K562 (cell line): ENCODE results near the gene DIP2B. TPM values are rescaled to one million over a fixed set of nuclear protein-coding genes. Genes with fewer than 3 reads are reported as not detected.

Source experiments
- ATAC-seq: fragments of 200-7000 bp; cut with Tn5 transposase; 3 replicates; pipeline ENCODE4 v1.9.1; 2020; ENCODE audit warnings: moderate library complexity
- BruUV-seq: library from RNA; stranded (reverse); fragments of 400-500 nt; replicated peaks from 2 replicates; lab custom pipeline; 2021; lab: Mats Ljungman, UMichigan
- CTCF ChIA-PET: fragments of 300-600 bp; formaldehyde crosslinking; extraction: SDS; loops from one replicate; lab custom pipeline; 2021; ENCODE audit warnings: low intra/inter-chr PET ratio; lab: Yijun Ruan, JAX
- POLR2A ChIA-PET: fragments of 300-600, 350-650 bp; sonication (Branson Sonifier 250); formaldehyde crosslinking; extraction: SDS; loops from one replicate; lab custom pipeline; 2021; ENCODE audit warnings: antibody characterized with exemption, inconsistent platforms; lab: Yijun Ruan, JAX
- DNase-seq, 4 experiments: peaks; one replicate each; pipeline versions ENCODE4 v3.0.0 to v3.0.0-alpha.2; 2011 to 2018; ENCODE audit warnings: low spot score in 3 of 4, mixed read lengths in 3 of 4; ENCODE audit errors: extremely low read depth in 1 of 4
- FAIRE-seq: peaks from 2 replicates; lab custom pipeline; 2011; peaks lifted over from hg19 to GRCh38; lab: Jason Lieb, UNC
- H2AFZ ChIP-seq: 2 replicates; pipeline ENCODE4 v1.6.0; 2011; ENCODE audit warnings: low read depth, low read length, control low read depth, inconsistent platforms
- H3K27ac ChIP-seq: fragments of 200-600 bp; 3 replicates; pipeline ENCODE4 v1.8.0; 2011; ENCODE audit warnings: low read depth, mild to moderate bottlenecking, control low read depth, inconsistent platforms, low read length, moderate library complexity, mixed read lengths; ENCODE audit errors: extremely low read depth
- H3K27me3 ChIP-seq, 2 experiments: fragments of 300-600 bp in 1 of 2; 2 replicates in 1 of 2; 3 replicates in 1 of 2; pipeline versions ENCODE4 v1.6.0 to v1.8.0; 2011; ENCODE audit warnings: inconsistent platforms in 2 of 2, low read length in 2 of 2, mild to moderate bottlenecking in 1 of 2, mixed read lengths in 1 of 2, moderate library complexity in 1 of 2; ENCODE audit not compliant: control insufficient read depth in 2 of 2, insufficient read depth in 2 of 2
- H3K36me3 ChIP-seq: fragments of 300-600 bp; 3 replicates; pipeline ENCODE4 v1.8.0; 2011; ENCODE audit warnings: mild to moderate bottlenecking, low read length, inconsistent platforms; ENCODE audit not compliant: control insufficient read depth, insufficient read depth
- H3K4me1 ChIP-seq, 2 experiments: fragments of 200-600 bp in 1 of 2; replicated peaks in 1 of 2; 2 replicates in 1 of 2; 3 replicates in 1 of 2; pipeline versions ENCODE4 v1.5.1 to v1.8.0; 2011; ENCODE audit warnings: inconsistent platforms in 2 of 2, low read length in 2 of 2, mild to moderate bottlenecking in 1 of 2, mixed read lengths in 1 of 2, moderate library complexity in 1 of 2; ENCODE audit not compliant: control insufficient read depth in 2 of 2, insufficient read depth in 2 of 2
- H3K4me2 ChIP-seq: 2 replicates; pipeline ENCODE4 v1.6.1; 2011; ENCODE audit warnings: low read length, control low read depth, inconsistent platforms, mixed read lengths; ENCODE audit not compliant: insufficient read depth
- H3K4me3 ChIP-seq: fragments of 200-600 bp; sonication (generic), shearing (Covaris generic); 2 replicates; pipeline ENCODE4 v1.5.1; 2016; ENCODE audit warnings: control low read depth, inconsistent platforms
- H3K79me2 ChIP-seq: fragments of 200-600 bp; 3 replicates; pipeline ENCODE4 v1.8.0; 2011; ENCODE audit warnings: low read length, inconsistent platforms; ENCODE audit not compliant: control insufficient read depth, insufficient read depth
- H3K9ac ChIP-seq, 2 experiments: 2 replicates each; pipeline versions ENCODE4 v1.6.0 to v1.6.1; 2011; ENCODE audit warnings: low read depth in 2 of 2, low read length in 2 of 2, control low read depth in 1 of 2, inconsistent platforms in 1 of 2, mild to moderate bottlenecking in 1 of 2, mixed read lengths in 1 of 2; ENCODE audit not compliant: insufficient read depth in 1 of 2
- H3K9me1 ChIP-seq: one replicate; pipeline ENCODE4 v1.6.0; 2011; ENCODE audit warnings: inconsistent platforms, mild to moderate bottlenecking, low read length, moderate library complexity; ENCODE audit not compliant: control insufficient read depth, insufficient read depth
- H3K9me3 ChIP-seq: replicated peaks from 2 replicates; pipeline ENCODE4 v1.5.1; 2011; ENCODE audit warnings: low read depth, low read length, inconsistent platforms; ENCODE audit not compliant: control insufficient read depth, insufficient read depth
- H4K20me1 ChIP-seq: replicated peaks from 2 replicates; pipeline ENCODE4 v1.6.1; 2011; ENCODE audit warnings: low read length, inconsistent platforms, mixed read lengths; ENCODE audit not compliant: control insufficient read depth, insufficient read depth
- BCL6 ChIP-seq: fragments of 250-450 bp; sonication (Bioruptor Pico); IDR thresholded peaks from 2 replicates; pipeline ENCODE4 v1.4.0; 2020
- BHLHE40 ChIP-seq: IDR thresholded peaks from 2 replicates; pipeline ENCODE4 v1.6.1; 2011; ENCODE audit warnings: low read length, improper control_type of control experiment
- BRD4 ChIP-seq: fragments of 200-600 bp; sonication (generic); IDR thresholded peaks from 2 replicates; pipeline ENCODE4 v1.6.1; 2017; ENCODE audit warnings: inconsistent platforms
- E2F3 ChIP-seq: fragments of 250-450 bp; sonication (Bioruptor Pico); IDR thresholded peaks from 2 replicates; pipeline ENCODE4 v1.4.0; 2020; ENCODE audit warnings: mild to moderate bottlenecking
- EWSR1 ChIP-seq: fragments of 450-650 bp; IDR thresholded peaks from 2 replicates; pipeline ENCODE4 v1.6.1; 2018; ENCODE audit warnings: borderline replicate concordance, mild to moderate bottlenecking, low read depth, moderate library complexity; ENCODE audit not compliant: partially characterized antibody
- PATZ1 ChIP-seq: fragments of 250-450 bp; sonication (Bioruptor Pico); IDR thresholded peaks from 2 replicates; pipeline ENCODE4 v1.5.0; 2020; ENCODE audit warnings: mild to moderate bottlenecking, borderline replicate concordance
- POLR3A ChIP-seq: IDR thresholded peaks from 2 replicates; pipeline ENCODE4 v1.6.1; 2011; ENCODE audit warnings: borderline replicate concordance, mild to moderate bottlenecking, moderate library complexity; ENCODE audit not compliant: insufficient read length, insufficient read depth; ENCODE audit errors: extremely low read depth
- SMAD3 ChIP-seq: fragments of 450-650 bp; formaldehyde crosslinking; conservative IDR thresholded peaks from 2 replicates; pipeline ENCODE4 v1.4.0; 2020; ENCODE audit warnings: mild to moderate bottlenecking
- SOX6 ChIP-seq: fragments of 450-650 bp; IDR thresholded peaks from 2 replicates; pipeline ENCODE4 v1.6.1; 2014; ENCODE audit warnings: mild to moderate bottlenecking
- ZNF174 ChIP-seq: fragments of 250-450 bp; sonication (Bioruptor Pico); IDR thresholded peaks from 2 replicates; pipeline ENCODE4 v1.4.0; 2020; ENCODE audit warnings: mild to moderate bottlenecking
- WGBS: fragments of 100-300 bp; shearing (Covaris generic); methylation state at CpG from one replicate; pipeline ENCODE4 v1.1.6; 2016; ENCODE audit warnings: low coverage, mixed read lengths; ENCODE audit not compliant: insufficient coverage; ENCODE audit errors: missing lambda C conversion rate; 5-methylcytosine and 5-hydroxymethylcytosine counted together
- in situ Hi-C: fragments of 300-500 bp; cut with MboI; formaldehyde crosslinking; loops from 4 replicates; pipeline ENCODE4 v1.15.0; 2018; ENCODE audit warnings: inconsistent platforms, mixed read lengths
- intact Hi-C: fragments of 100-400 bp; cut with micrococcal nuclease; formaldehyde crosslinking; loops from 2 replicates; pipeline ENCODE4 v1.14.2; 2022
- polyA plus RNA-seq, 8 experiments: library from polyadenylated mRNA; depleted of rRNA in 4 of 8; stranded (reverse) in 5 of 8; unstranded in 3 of 8; fragments of >200 nt; fragmentation: Nextera tagmentation in 2 of 8; fragmentation: Illumina TruSeq in 1 of 8; extraction: Ambion mirVana in 2 of 8; extraction: Trizol in 1 of 8; gene quantifications; 2 replicates each; pipeline versions ENCODE4 v1.2.1 to v1.2.3, GENCODE V29; 2011 to 2014; ENCODE audit warnings: inconsistent platforms in 1 of 8, missing spikeins in 1 of 8
- total RNA-seq, 7 experiments: library from RNA; depleted of rRNA in 6 of 7; stranded (reverse); fragments of >200 nt in 6 of 7; fragmentation: Illumina TruSeq in 2 of 7; extraction: Trizol in 2 of 7; gene quantifications; 2 replicates each; pipeline versions ENCODE4 v1.2.1 to v1.2.3, GENCODE V29; 2011 to 2021; ENCODE audit warnings: low replicate concordance in 1 of 7

The DIP2B gene
- total and polyA plus RNA-seq, 9 of the 15 experiments (the other 6 are each of a cell fraction or from before 2014, with no cell fraction given): 4.6 to 26.1 (median 18.8) TPM

GRCh38 chr12:50573271-50573670, 68.5 kb downstream of the DIP2B start:
- ATAC-seq: peak; percentile 50
- Histone ChIP-seq H3K9me3 (no peaks in the 10 kb centered on the region), H3K36me3 (no peaks in the 10 kb centered on the region), H3K4me2 (no peak overlapping the region), H3K79me2 (peaks cover 48% of the 10 kb centered on the region), H3K27me3 (no peaks in the 10 kb centered on the region), H3K4me3 (no peak overlapping the region), H3K9ac (no peak overlapping the region; a peak in 1 of 4 replicates), H3K9me1 (no peaks in the 10 kb centered on the region), H3K4me1 (peaks cover 0 to 3% of the 10 kb centered on the region in 2 experiments; a peak in 2 of 5 replicates), H2AFZ (no peak overlapping the region), H4K20me1 (no peaks in the 10 kb centered on the region), H3K27ac (no peak overlapping the region)
- intact Hi-C loops: no loop called here
- TF ChIP-seq PATZ1 (CRISPR knock-in tag) (no peak), BHLHE40 (no peak), E2F3 (no peak), EWSR1 (no peak), BRD4 (no peak), BCL6 (CRISPR knock-in tag) (no peak), ZNF174 (CRISPR knock-in tag) (no peak), POLR3A (no peak), SMAD3 (CRISPR knock-in tag) (no peak), SOX6 (no peak)
- POLR2A ChIA-PET: interaction anchor here (0.7 to 1.3 kb wide), 2 partner anchors 10 to 105 kb away, joined by 3 to 7 read pairs; no protein-coding TSS in a partner anchor
- WGBS: 96% methylated on average over 2 of the region's 2 CpGs
- no peak for FAIRE-seq
- no peak for DNase-seq
- CTCF ChIA-PET: no interaction called here
- no TSS peak for BruUV-seq
- in situ Hi-C loops: no loop called here
